Putamen (tissue), 1 donor: Measurements from ENCODE around the gene IL1RL1.
"Not testable (repeated sequence)": the region's sequence is repeated elsewhere in the genome, so short reads cannot be mapped to it uniquely, and the experiment has no call there.

Source experiments
- DNase-seq: peaks from one replicate; pipeline ENCODE4 v3.0.0-alpha.2; 2016; ENCODE audit warnings: low spot score

Gene IL1RL1

DNA sequence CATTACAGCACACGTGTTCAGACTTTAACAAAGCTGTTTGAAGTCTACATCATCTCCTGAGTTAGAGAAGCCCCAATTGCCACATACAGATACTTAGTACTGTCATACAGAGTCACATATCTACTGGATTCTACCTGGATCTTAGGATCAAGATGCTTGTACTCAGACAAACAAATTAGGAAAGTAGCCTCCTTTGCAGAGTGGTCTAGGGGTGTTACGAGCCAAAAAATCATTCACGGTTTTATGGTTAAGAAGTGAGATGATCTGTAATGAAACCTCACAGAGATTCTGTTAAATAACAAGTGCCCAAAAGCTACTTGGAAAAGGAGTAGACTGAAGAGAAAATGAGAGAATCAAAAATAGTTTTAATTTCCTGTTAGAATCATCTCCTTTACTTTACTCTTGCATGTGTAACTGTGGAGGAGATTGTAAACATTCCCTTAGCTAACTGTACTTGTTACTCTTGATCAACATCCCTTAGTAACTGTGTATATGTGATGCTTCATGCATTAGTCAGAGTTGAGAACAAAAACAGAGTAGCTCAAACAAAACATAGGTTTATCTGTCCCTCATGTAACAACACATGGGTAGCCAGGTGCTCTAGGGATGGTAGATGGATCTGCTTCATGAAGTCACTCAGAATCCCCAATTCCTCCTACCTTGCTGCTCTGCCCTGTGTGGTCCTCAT is 16.4 kb upstream of the IL1RL1 start:
- DNase-seq: no peak

DNA sequence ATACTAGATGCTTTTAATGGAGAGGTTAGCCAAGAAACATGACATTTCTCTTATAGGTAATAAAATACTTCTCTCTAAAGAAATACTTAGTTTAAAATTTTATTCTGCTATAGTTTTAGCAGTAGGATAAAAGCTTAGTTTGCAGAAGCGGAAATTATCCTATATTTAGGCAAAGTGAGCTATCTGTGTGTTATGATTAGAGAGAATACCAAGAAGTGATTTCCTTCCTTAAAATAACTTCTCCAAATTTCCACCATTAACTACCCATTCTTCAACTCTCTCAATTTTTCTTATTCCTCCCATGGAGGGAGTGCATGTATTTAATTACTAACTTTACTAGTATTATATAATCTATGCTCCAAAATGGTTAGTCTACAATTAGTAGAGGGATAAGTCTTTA is 15.8 kb upstream of the IL1RL1 start:
- DNase-seq: no peak

DNA sequence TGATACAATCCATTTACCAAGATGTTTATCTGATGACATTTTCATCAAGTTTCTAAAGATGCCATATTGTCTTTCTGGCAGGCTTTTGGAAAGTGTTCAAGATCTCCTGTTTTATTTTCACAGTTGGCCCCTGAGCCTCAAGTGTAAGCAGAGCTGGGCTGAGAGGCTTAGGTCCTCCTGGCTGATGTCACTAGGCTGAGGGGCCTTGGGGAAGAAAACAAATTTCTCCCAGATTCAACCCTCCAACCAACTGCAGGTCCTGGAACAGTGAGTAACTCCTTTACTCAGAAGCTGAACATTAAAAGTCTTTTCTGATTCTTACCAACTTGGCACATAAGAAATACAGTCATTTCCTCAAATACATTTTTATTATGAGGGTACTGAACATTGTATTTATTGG is 14.9 kb upstream of the IL1RL1 start:
- DNase-seq: no peak

DNA sequence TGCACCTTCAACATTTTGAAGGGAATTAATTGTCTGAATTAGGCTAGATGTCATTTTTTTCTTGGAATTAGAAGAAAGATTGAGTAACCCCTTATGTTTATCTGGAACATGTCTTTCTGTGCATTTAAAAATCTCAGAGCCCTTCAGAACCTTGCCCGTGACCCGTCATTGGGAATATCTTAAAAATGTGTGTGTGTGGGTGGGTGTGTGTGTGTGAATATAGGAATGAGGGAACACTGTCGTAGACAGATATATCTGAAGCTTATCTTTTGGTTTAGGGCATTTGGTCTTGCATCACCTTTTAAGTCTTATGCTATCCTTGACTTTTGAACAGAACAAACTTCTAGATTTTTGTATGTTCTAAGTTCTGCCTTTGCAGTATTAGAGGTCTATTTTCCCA is 13.5 kb upstream of the IL1RL1 start:
- DNase-seq: no peak

DNA sequence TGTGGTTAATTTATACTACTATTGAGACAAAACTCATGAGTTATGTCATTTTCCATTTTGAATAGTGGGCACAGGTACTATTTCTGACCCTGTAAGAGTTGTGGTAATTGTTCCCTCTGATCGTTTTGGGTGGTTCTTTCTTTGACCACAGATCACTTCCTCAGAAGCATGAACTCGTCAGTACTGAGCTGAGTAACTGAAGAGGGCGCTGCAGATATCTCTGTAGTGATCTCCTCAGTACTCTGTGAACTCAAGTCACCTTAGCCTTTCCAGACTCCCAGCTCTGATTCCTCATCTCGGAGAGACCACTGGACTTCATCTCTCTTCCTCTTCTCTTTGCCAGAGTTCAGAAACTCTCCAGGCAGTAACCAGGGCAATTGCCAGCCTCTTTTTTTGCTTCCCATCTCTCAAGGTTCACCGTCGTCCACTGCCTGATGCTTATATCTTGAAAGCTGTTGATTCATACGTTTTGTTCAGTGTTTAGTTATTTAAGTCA is 9.4 kb upstream of the IL1RL1 start:
- no peak for DNase-seq

DNA sequence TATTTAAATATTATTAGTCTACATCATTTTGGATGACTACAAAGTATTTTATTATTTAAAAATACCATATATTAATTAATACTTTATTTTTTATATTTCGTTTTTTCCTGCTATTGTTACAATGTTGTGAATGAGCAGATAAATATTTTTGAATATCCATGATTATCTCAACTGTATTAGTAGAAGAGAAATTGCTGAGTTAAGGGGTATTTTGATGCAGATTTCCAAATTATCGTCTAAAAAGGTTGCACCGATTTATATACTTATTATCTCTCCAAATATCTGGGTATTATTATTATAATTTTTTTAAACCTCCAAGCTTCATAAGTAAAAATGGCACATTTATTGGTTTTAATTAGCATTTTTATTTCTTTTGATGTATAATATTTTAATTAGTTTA is 8.9 kb upstream of the IL1RL1 start:
- DNase-seq: no peak

DNA sequence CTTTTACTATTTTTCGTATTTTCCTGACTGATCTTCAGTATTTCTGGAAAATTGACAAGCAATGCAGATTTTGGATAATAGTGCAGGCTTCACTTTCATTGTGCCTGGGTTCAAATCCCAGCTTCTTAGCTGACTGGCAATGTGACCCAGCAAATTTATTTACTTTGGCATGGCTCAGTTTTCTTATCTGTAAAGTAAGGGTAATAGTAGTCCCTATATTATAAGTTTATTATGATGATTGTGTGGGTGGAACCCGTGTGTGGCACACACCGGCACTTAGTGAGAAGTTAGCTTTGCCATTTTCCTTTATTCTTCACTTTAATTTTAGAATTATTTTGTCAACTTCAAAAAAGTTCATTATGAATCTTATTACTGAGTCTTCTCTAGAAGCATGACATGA is 7.8 kb upstream of the IL1RL1 start:
- DNase-seq: no peak

DNA sequence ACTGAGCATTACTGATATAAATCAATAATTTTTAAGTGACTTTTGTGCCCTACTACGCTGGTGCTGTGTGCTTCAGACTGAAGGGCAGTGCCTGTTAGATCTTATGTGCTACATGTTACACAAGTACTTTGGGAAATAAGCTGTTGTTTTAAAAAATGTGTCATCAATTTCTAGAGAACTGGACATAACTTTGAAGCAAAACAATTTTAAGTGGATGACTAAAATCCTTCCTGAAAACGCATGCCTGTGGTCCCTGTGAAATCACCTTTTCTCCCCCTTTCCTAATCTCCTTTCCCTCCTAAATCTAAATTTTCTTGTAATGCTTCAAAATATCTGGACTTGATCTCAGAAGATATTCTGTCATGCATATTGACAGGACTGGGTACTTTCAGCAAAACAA is 7.1 kb upstream of the IL1RL1 start:
- DNase-seq: no peak

DNA sequence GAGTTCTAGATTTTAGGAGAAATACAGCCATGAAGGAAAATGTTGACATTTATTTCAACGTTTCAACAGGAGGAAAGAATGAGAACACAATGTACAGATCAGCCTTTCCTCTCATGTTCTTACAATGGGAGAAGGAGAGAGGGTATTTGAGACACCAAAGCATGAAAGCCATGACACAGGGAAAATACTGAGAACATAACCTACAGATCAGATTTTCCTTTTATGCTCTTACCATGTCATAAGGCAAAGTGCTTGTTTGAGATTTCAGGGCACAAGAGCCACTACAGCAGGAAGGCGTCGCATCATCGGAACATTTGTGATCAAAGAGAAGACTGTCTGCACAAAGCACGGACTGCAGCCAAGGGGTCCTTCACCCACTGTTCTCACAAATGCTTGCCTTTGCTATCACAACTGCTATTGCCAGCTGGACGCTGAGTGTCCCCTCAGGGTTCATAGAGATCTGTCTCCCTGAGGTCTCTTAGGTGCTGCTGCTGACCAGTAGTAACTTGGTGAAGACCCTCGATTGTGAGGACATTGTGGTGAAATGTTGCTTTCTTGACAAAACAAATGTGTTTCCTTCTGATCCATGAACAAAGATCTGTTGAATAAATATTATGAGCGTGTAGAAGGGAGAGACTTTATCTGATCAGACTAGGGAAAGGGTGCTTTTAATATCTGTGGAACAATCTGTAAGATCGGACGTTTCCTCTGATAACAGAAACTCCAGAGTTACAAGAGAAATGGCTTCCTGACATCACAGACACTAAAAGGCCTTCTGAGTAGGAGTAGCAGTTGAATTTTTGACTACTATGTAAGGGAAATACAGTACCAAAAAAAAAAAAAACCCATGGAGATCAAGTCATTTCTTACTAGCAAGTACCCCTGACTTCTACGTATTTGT is 6.4 kb upstream of the IL1RL1 start:
- no peak for DNase-seq

DNA sequence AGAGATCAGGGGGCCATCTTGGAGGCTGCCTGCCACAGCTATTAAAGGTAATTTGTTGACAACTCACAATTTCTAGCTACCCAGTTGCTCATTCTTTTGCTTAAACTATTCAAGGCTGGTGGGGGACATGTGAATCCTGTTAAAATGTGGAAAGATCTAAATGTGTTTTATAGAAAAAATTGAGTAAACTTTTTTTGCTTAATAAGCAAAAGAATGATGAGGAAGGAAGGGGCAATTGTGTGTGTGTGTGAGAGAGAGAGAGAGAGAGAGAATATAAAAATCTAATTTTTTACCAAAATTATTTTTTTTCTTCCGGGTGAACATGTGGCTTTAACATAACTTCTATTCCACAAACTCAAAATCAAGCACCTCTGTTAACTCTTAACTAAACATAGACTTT is 5.2 kb upstream of the IL1RL1 start:
- no peak for DNase-seq

DNA sequence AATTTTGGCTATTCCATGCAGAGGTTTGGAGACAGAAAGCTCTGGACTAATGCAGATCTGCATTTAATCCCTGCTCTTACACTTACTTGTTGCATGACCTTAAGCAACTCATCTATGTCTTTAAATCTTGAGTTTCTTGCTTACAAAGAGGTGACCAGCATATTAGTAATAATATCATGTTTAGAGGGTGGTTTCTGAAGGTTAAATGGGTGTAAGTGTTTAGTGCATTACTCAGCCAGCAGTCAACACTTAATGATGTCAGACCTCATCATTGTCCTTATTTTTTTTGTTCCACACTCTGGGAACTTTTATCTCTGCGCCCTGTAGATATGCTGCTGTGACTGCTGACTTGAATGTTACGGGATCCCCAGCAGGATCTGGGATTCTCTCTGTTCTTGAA is 1.7 kb downstream of the IL1RL1 start:
- no peak for DNase-seq

DNA sequence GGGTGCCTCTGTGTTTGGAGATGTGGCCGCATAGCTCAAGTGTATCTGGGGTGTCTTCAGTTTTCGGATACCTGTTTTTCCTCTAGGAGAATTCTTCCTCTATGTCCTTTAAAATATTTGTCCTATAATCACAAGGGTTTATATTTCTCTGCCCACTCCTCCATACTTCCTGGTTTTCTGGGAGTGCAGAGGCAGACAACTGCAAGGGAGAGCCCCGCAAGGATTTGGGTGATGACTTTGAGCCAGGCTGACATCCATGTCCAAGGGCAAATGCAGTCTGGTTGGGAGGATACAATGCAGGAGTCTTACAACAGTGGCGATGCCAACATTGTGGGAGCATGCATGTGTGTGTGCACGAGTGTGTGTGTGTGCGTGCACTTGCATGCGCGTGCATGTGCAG is 2.1 kb downstream of the IL1RL1 start:
- no peak for DNase-seq

DNA sequence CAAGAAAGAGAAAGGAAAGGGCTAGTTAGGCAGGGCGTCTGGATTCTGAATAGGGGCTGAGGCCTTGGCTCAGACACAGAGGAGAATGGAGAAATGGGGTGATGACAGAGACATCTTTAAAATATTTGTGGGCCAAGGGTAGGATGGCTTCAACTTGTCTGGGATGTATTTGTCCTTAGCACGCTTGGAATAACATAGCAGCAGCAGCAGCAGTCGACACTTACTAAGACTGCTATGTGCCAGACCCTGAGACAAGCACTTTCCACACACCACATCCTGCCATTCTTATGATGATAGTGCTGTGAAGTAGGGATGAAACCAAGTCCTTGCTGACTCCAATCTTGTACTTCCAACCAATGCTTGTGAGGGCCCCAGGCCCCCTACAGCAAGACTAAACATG is 2.6 kb downstream of the IL1RL1 start:
- no peak for DNase-seq

DNA sequence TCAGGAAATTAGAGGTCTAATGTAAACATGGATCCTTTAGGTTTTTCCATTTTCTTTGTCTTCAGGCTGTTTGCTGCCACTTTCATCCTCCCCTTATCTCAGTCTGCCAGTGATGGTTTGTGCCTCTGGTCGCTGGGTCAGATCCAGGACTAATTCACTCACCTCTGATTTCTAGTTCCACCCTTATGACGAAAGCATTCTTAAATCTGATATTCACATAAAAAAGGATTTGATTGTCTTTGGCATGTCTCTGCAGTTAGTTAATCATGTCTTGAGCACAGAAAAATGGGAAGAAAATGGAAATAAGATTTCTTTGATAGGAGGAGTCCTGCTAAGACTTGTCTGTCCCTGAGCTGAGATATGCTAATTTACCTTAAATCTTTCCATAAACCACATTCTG is 4.6 kb downstream of the IL1RL1 start:
- no peak for DNase-seq

DNA sequence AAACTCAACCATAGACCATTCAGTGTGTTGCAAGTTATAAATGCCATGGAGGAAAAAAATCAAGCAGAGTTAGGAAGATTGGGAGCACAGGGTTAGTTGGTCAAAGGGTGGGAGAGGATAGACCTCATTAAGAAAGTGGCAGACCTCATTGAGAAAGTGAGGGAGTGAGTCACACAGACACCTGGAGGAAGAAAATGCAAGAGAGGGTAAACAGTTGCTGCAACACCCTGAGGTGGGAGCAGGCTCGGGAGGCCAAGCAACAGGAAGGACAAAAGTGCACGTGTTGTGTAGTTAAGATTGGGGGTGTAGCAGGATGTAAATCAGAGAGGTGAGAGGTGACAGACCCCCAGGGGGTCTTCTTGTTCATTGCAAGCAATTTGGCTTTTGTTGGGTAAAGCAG is 6.4 kb downstream of the IL1RL1 start:
- DNase-seq: no peak

DNA sequence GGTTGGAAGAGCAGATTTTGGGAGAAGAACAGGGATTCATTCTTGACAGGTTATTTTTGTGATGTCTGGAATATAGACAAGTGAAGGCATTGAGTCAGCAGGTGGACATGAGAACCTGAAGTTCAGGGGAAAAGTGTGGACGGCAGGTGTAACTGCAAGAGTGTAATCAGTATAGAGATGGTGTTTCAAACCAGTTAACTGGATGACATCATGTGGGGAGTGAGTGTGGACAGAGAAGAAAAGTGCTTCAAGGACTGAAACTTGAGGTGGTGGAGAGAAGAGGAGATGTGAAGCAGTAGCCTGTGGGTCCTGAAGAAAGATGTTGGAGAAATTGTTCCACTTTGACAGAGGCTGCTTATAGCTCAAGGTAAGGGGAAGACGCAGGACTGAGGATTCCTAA is 7.1 kb downstream of the IL1RL1 start:
- no peak for DNase-seq

DNA sequence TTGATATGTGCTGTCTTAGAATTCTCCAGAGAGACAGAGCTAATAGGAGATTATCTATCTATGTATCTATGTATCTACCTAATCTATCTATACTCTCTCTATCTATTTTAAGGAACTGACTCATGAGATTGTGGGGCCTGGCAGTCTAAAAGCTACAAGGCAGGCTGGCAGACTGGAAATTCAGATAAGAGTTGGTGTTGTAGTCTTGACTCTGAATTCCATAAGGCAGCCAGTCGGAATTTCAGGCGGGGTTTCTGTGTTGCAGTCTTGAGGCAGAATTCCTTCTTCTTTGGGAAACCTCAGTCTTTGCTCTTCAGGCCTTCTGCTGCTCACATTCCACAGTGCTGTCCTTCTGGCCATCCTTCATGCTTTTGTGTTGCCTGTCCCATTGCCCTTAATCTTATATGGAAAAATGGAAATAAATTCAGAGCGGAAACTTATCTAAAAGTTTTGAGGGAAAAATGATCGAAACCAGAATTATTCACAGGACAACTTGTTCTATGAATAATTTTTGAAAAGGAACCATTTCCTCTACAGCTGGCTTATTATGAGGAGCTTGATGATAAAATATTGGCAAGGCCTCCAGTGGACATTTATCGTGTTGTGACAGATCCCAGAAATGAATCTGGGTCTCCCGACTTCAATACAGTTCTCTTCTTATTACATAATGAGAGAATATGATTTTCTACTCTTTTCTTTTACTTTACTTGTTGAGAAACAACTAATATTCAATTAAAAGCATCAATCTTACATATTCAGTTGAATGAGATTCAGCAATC is 10.8 kb downstream of the IL1RL1 start:
- no peak for DNase-seq

DNA sequence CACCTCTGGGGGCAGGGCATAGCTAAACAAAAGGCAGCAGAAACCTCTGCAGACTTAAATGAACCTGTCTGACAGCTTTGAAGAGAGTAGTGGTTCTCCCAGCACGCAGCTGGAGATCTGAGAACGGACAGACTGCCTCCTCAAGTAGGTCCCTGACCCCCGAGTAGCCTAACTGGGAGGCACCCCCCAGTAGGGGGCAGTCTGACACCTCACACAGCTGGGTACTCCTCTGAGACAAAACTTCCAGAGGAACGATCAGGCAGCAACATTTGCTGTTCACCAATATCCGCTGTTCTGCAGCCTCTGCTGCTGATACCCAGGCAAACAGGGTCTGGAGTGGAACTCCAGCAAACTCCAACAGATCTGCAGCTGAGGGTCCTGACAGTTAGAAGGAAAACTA is 13.6 kb downstream of the IL1RL1 start:
- DNase-seq: not testable (repeated sequence)

DNA sequence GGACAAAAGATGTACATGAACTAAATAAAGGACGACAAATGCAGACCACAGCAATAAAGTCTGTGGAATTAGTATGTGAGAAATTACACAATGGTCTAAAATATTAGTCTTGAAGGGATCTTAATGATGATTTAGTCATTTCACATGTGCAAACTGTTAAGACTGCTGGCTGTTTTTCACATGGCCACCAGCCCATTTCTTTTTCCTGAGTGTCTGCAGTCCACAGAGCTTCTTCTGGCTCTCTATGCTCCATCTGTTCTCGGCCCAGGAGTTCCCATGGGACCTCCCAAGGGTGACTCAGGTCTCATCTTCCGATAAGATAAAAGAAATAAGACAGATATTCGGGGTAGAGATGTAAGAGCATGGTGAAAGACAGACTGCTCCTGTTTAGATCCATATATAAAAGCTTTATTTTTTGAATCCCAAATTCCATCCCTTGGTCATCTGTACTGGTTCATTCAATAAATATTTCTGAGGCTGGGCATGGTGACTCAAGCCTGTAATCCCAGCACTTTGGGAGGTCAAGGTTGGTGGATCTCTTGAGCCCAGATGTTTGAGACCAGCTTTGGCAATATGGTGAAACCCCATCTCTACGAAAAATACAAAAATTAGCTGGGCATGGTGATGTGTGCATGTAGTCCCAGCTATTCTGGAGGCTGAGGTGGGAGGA is 20.1 kb downstream of the IL1RL1 start:
- DNase-seq: no peak

DNA sequence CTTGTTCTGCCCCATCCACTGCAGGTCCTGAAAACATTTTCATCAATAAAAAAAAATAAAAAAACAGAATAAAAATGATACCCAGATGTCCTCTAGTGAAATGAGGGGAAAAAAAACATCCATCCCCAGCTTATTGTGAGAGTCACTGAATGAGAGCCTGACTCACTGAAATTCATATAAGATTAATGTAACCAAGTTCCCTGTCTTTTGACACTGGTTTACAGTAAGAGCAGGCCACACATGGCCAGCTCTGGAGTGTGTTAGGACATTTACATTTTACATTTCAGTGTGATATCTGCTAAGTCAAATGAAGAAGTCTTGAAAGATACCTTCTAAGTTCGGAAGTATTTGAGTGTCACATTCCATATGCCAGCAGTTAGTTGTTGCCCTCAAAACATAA is 23.1 kb downstream of the IL1RL1 start:
- DNase-seq: no peak

DNA sequence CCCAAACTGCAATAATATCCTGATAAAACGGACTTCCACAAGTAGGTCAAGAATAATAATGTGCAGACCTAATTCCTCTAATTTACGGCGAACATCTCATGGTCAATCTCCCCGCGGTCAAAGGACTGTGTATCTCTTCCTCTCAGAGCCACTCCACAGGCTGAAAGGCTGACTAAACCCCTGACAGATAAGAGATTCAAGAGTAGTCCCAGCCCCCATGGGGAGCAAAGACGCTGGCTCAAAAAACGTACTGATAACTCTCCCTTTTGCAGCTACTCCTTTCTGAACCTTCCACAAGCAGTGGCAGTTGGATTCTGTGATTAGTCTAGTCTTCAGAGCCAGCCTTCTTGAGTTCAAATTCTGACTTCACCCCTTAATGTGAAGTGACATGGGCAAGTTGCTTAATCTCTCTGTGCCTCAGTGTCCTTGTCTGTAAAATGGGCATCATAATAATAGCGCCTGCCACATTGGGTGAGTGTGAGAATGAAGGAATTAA is 24.6 kb downstream of the IL1RL1 start:
- no peak for DNase-seq

DNA sequence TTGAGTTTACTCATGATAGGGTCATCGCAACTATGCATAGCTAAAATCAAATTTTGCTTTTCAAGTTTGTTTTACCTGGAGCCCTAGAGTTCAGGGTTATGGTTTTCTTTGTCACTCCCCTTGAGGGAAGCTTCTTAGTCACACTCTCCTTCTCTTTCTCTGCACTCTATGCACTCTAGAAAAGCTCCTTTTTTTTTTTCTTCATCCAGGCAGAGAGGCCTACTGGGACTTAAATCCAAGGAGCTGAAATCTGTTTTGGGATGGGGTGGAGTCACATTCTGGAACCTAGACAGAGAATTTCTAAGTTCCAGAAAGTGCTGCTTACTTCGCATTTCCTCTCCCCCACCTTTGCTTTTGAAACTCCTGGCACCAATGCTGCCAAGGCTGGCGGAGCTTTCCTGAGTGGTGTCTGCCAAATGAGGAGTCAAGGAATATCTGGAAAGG is 25.2 kb downstream of the IL1RL1 start:
- no peak for DNase-seq
